K562 (cell line): ENCODE results near the gene GPR3.

Source experiments
- CHD2 ChIP-seq: IDR thresholded peaks from 2 replicates; pipeline ENCODE4 v1.6.1; 2011; ENCODE audit warnings: low read depth, low read length
- CTCF ChIP-seq, 3 experiments: IDR thresholded peaks in 2 of 3; conservative IDR thresholded peaks in 1 of 3; 2 replicates each; pipeline ENCODE4 v1.5.1; 2011 to 2012; ENCODE audit warnings: low read length in 3 of 3, mild to moderate bottlenecking in 3 of 3, control low read depth in 2 of 3, improper control_type of control experiment in 1 of 3, inconsistent platforms in 1 of 3, low read depth in 1 of 3, mixed read lengths in 1 of 3, moderate library complexity in 1 of 3; ENCODE audit not compliant: insufficient read depth in 2 of 3
- GTF2B ChIP-seq: IDR thresholded peaks from 2 replicates; pipeline ENCODE4 v1.6.1; 2011; ENCODE audit not compliant: insufficient read length; ENCODE audit errors: extremely low read depth
- HSF4 ChIP-seq: fragments of 250-450 bp; sonication (Bioruptor Pico); IDR thresholded peaks from 2 replicates; pipeline ENCODE4 v2.1.2; 2022; ENCODE audit warnings: mild to moderate bottlenecking, moderate library complexity, borderline replicate concordance
- POLR2A ChIP-seq: fragments of 450-650 bp; conservative IDR thresholded peaks from 2 replicates; pipeline ENCODE4 v1.6.1; 2016
- ZNF318 ChIP-seq, 2 experiments: fragments of 450-650 bp; IDR thresholded peaks; 2 replicates each; pipeline ENCODE4 v1.6.1; 2016; ENCODE audit warnings: mild to moderate bottlenecking in 2 of 2, borderline replicate concordance in 1 of 2, low read depth in 1 of 2, moderate library complexity in 1 of 2

GRCh38 chr1:27400963-27401341 lies 8.5 kb downstream of the GPR3 start:
- TF ChIP-seq CTCF (IDR thresholded peaks at IDR 0.05 in 2 of 3, conservative IDR thresholded peaks at IDR 0.05 in 1 of 3; ENCODE audit: insufficient read depth in 2 of 3, low read depth in 1 of 3, low read length in 3 of 3) (no peak), HSF4 (no peak), ZNF318 (IDR thresholded peaks at IDR 0.05; ENCODE audit: borderline replicate concordance in 1 of 2, low read depth in 1 of 2) (no peak), CHD2 (no peak), POLR2A (no peak), GTF2B (no peak)
